ENCODE results near the gene SDC1. TPM values are rescaled to one million over a fixed set of nuclear protein-coding genes. Genes with fewer than 3 reads are reported as not detected.

The SDC1 gene
- total and polyA plus RNA-seq, 8 donors = 88.9 to 278 (median 117) TPM

GRCh38 chr2:20174410-20174809 is 50.5 kb downstream of the SDC1 start:
- DNase-seq = no peak
- Histone ChIP-seq H3K4me3 (no peak overlapping the region), H3K4me1 (peaks cover 0 to 3% of the 10 kb centered on the region in 2 donors), H3K36me3 (no peaks in the 10 kb centered on the region), H3K9me3 (no peaks in the 10 kb centered on the region), H3K27me3 (no peaks in the 10 kb centered on the region), H3K27ac (no peak overlapping the region)
- intact Hi-C loops (cut with DNase I) = no loop called here
- no peak for ATAC-seq
- no peak for TF ChIP-seq CTCF (IDR thresholded peaks at IDR 0.05)

GRCh38 chr2:20173496-20174402 is 51.2 kb downstream of the SDC1 start:
- intact Hi-C loops (cut with DNase I) = no loop called here
- H3K27ac ChIP-seq = no peak overlapping the region

GRCh38 chr2:20173064-20173463 is 51.9 kb downstream of the SDC1 start:
- Histone ChIP-seq H3K4me3 (no peak overlapping the region), H3K4me1 (peaks cover 0 to 3% of the 10 kb centered on the region in 2 donors), H3K27ac (no peak overlapping the region), H3K27me3 (no peaks in the 10 kb centered on the region), H3K36me3 (no peaks in the 10 kb centered on the region), H3K9me3 (no peaks in the 10 kb centered on the region)
- intact Hi-C loops (cut with DNase I) = no loop called here
- no peak for DNase-seq
- TF ChIP-seq CTCF (IDR thresholded peaks at IDR 0.05) = no peak
- ATAC-seq = peak; percentile 30

More at GRCh38 chr2:20173496-20174402, 51.2 kb downstream of the SDC1 start:
- H3K36me3 ChIP-seq = no peaks in the 10 kb centered on the region
- TF ChIP-seq CTCF (IDR thresholded peaks at IDR 0.05) = no peak
- no peaks in the 10 kb centered on the region for H3K9me3 ChIP-seq
- DNase-seq = peak in 1 of 4 donors; percentile 30
- no peak overlapping the region for H3K4me3 ChIP-seq
- no peak for ATAC-seq
- H3K4me1 ChIP-seq = peaks cover 0 to 3% of the 10 kb centered on the region in 2 donors
- H3K27me3 ChIP-seq = no peaks in the 10 kb centered on the region

GRCh38 chr2:20172273-20173055 is 52.5 kb downstream of the SDC1 start:
- no peaks in the 10 kb centered on the region for H3K9me3 ChIP-seq
- no peak for TF ChIP-seq CTCF (IDR thresholded peaks at IDR 0.05)
- H3K36me3 ChIP-seq = no peaks in the 10 kb centered on the region
- H3K4me1 ChIP-seq = no peaks in the 10 kb centered on the region
- intact Hi-C loops (cut with DNase I) = no loop called here
- DNase-seq = peak in 2 of 4 donors; percentile 67 to 76
- ATAC-seq = peak; percentile 89
- no peaks in the 10 kb centered on the region for H3K27me3 ChIP-seq
- H3K27ac ChIP-seq = peak overlapping the region in 1 of 2 donors; percentile 17
- no peak overlapping the region for H3K4me3 ChIP-seq

- intact Hi-C loops (cut with DNase I) = no loop called here
Observed at GRCh38 chr2:20171445-20171977, 53.4 kb downstream of the SDC1 start.

More at GRCh38 chr2:20171445-20171977, 53.4 kb downstream of the SDC1 start:
- DNase-seq (no peak), ATAC-seq (no peak)
- no peaks in the 10 kb centered on the region for H3K9me3 ChIP-seq
- no peaks in the 10 kb centered on the region for H3K4me1 ChIP-seq
- H3K27me3 ChIP-seq = no peaks in the 10 kb centered on the region
- no peak overlapping the region for H3K27ac ChIP-seq
- no peak overlapping the region for H3K4me3 ChIP-seq
- no peaks in the 10 kb centered on the region for H3K36me3 ChIP-seq
- no peak for TF ChIP-seq CTCF (IDR thresholded peaks at IDR 0.05)

All from left lung (tissue), 10 donors.